Type B pancreatic cell (in vitro differentiated cells): ENCODE data around the gene PRRX1. TPM values are rescaled to one million over a fixed set of nuclear protein-coding genes. Genes with fewer than 3 reads are reported as not detected.

Experiments
- DNase-seq: peaks from one replicate; pipeline ENCODE4 v3.0.0; 2021; ENCODE audit warnings: mixed read lengths; ENCODE audit not compliant: unreplicated experiment; ENCODE audit errors: extremely low spot score
- H3K27ac Mint-ChIP-seq: 2 replicates; pipeline ENCODE4 v1.8.0; 2021; ENCODE audit warnings: mild to moderate bottlenecking, mixed read lengths
- H3K27me3 Mint-ChIP-seq: 2 replicates; pipeline ENCODE4 v1.8.0; 2021; ENCODE audit warnings: mixed read lengths
- H3K36me3 Mint-ChIP-seq: 2 replicates; pipeline ENCODE4 v1.8.0; 2021; ENCODE audit warnings: mixed read lengths
- H3K4me1 Mint-ChIP-seq: one replicate; pipeline ENCODE4 v1.8.0; 2021; ENCODE audit warnings: mixed read lengths; ENCODE audit not compliant: unreplicated experiment
- H3K4me3 Mint-ChIP-seq: 2 replicates; pipeline ENCODE4 v1.8.0; 2021; ENCODE audit warnings: mild to moderate bottlenecking, mixed read lengths
- H3K9me3 Mint-ChIP-seq: 2 replicates; pipeline ENCODE4 v1.8.0; 2021; ENCODE audit warnings: mixed read lengths
- CTCF ChIP-seq: fragments of 200-600 bp; sonication (generic); conservative IDR thresholded peaks from 2 replicates; pipeline ENCODE4 v1.5.0; 2021; ENCODE audit warnings: antibody characterized with exemption, mild to moderate bottlenecking
- total RNA-seq: library from RNA; stranded (reverse); gene quantifications from 2 replicates; pipeline ENCODE4 v1.2.1, GENCODE V29; 2021; ENCODE audit warnings: low replicate concordance

The PRRX1 gene
- total RNA-seq, 1 donor from 2014 or later: 142 TPM

GRCh38 chr1:170734412-170735175 lies 70.7 kb downstream of the PRRX1 start:
- H3K9me3 Mint-ChIP-seq: no peaks in the 10 kb centered on the region
- H3K27ac Mint-ChIP-seq: no peak overlapping the region
- H3K4me3 Mint-ChIP-seq: no peak overlapping the region
- no peak for TF ChIP-seq CTCF
- no peak for DNase-seq
- peaks cover 14% of the 10 kb centered on the region for H3K27me3 Mint-ChIP-seq
- peaks cover 3% of the 10 kb centered on the region for H3K4me1 Mint-ChIP-seq
- peaks cover 3% of the 10 kb centered on the region for H3K36me3 Mint-ChIP-seq

- H3K4me1 Mint-ChIP-seq: peaks cover under 1% of the 10 kb centered on the region
- no peak overlapping the region for H3K4me3 Mint-ChIP-seq
- H3K27me3 Mint-ChIP-seq: peaks cover 13% of the 10 kb centered on the region
- no peak overlapping the region for H3K27ac Mint-ChIP-seq
- TF ChIP-seq CTCF: no peak
- peaks cover 5% of the 10 kb centered on the region for H3K9me3 Mint-ChIP-seq
- peaks cover 3% of the 10 kb centered on the region for H3K36me3 Mint-ChIP-seq
- no peak for DNase-seq
Observed at GRCh38 chr1:170735366-170736263, 71.7 kb downstream of the PRRX1 start.

- no peak for TF ChIP-seq CTCF
- H3K27me3 Mint-ChIP-seq: peaks cover 10% of the 10 kb centered on the region
- H3K9me3 Mint-ChIP-seq: peaks cover 10% of the 10 kb centered on the region
- peak overlapping the region; percentile 10 for H3K27ac Mint-ChIP-seq
- H3K4me3 Mint-ChIP-seq: no peak overlapping the region
- H3K36me3 Mint-ChIP-seq: peaks cover 3% of the 10 kb centered on the region
- no peaks in the 10 kb centered on the region for H3K4me1 Mint-ChIP-seq
- DNase-seq: no peak
Observed at GRCh38 chr1:170739803-170740202, 75.9 kb downstream of the PRRX1 start.

- no peak for DNase-seq
- Mint-ChIP-seq H3K4me1 (no peaks in the 10 kb centered on the region), H3K27ac (no peak overlapping the region), H3K4me3 (no peak overlapping the region), H3K36me3 (peaks cover 2% of the 10 kb centered on the region), H3K9me3 (peaks cover 10% of the 10 kb centered on the region), H3K27me3 (peaks cover 12% of the 10 kb centered on the region)
- no peak for TF ChIP-seq CTCF
Observed at GRCh38 chr1:170741678-170742077, 77.7 kb downstream of the PRRX1 start.

- H3K9me3 Mint-ChIP-seq: peaks cover 10% of the 10 kb centered on the region
- H3K4me1 Mint-ChIP-seq: no peaks in the 10 kb centered on the region
- peaks cover 17% of the 10 kb centered on the region for H3K27me3 Mint-ChIP-seq
- no peak overlapping the region for H3K4me3 Mint-ChIP-seq
- H3K27ac Mint-ChIP-seq: no peak overlapping the region
- no peak for DNase-seq
- no peaks in the 10 kb centered on the region for H3K36me3 Mint-ChIP-seq
- TF ChIP-seq CTCF: no peak
Observed at GRCh38 chr1:170742600-170742999, 78.7 kb downstream of the PRRX1 start.
